B cell (primary cell): ENCODE results near the gene MFSD2A. TPM values are rescaled to one million over a fixed set of nuclear protein-coding genes. Genes with fewer than 3 reads are reported as not detected.

Experiments
- ATAC-seq: fragments of 200-7000 bp; cut with Tn5 transposase; one replicate; pipeline ENCODE4 v1.10.0; 2021; ENCODE audit warnings: low read depth, mild to moderate bottlenecking, moderate number of reproducible peaks, moderate library complexity
- CTCF ChIA-PET: fragments of 350-600 bp; sonication (Branson Sonifier 250); formaldehyde crosslinking; loops from one replicate; lab custom pipeline; 2021; ENCODE audit warnings: antibody characterized with exemption, inconsistent platforms; lab: Charles Lee
- POLR2A ChIA-PET: fragments of 350-600 bp; sonication (Branson Sonifier 250); formaldehyde crosslinking; loops from one replicate; lab custom pipeline; 2021; ENCODE audit warnings: antibody characterized with exemption; lab: Charles Lee
- DNase-seq: peaks from one replicate; pipeline ENCODE4 v3.0.0; 2013
- H2AFZ ChIP-seq: 2 replicates; pipeline ENCODE4 v1.6.1; 2012; ENCODE audit warnings: mild to moderate bottlenecking, low read depth, low read length; ENCODE audit not compliant: insufficient read depth, poor library complexity, severe bottlenecking
- H3K27ac ChIP-seq, 2 donors: 1 replicate in 1 of 2; 2 replicates in 1 of 2; pipeline ENCODE4 v1.5.1; 2012 to 2013; ENCODE audit warnings: low read length in 2 of 2, mild to moderate bottlenecking in 2 of 2, moderate library complexity in 1 of 2
- H3K27me3 ChIP-seq, 4 experiments: fragments of 200-600 bp in 1 of 4; sonication (generic) in 1 of 4; replicated peaks in 1 of 4; 1 replicate in 2 of 4; 2 replicates in 2 of 4; pipeline versions ENCODE4 v1.6.1 to v1.7.0; 2013 to 2016; ENCODE audit warnings: low read length in 3 of 4, mild to moderate bottlenecking in 2 of 4, mixed read lengths in 1 of 4, moderate library complexity in 1 of 4; ENCODE audit not compliant: insufficient read depth in 4 of 4, control insufficient read depth in 3 of 4; ENCODE audit errors: control extremely low read depth in 1 of 4
- H3K36me3 ChIP-seq, 2 experiments: replicated peaks in 1 of 2; 1 replicate in 1 of 2; 2 replicates in 1 of 2; pipeline versions ENCODE4 v1.6.1 to v1.7.1; 2013; ENCODE audit warnings: low read length in 1 of 2; ENCODE audit not compliant: insufficient read depth in 2 of 2, control insufficient read depth in 1 of 2; ENCODE audit errors: control extremely low read depth in 1 of 2, extremely low read depth in 1 of 2
- H3K4me1 ChIP-seq, 2 donors: fragments of 200-600 bp in 1 of 2; sonication (generic) in 1 of 2; 1 replicate in 1 of 2; 2 replicates in 1 of 2; pipeline versions ENCODE4 v1.5.1 to v1.6.1; 2013 to 2017; ENCODE audit warnings: low read length in 2 of 2; ENCODE audit not compliant: control insufficient read depth in 2 of 2, insufficient read depth in 2 of 2
- H3K4me2 ChIP-seq: replicated peaks from 2 replicates; pipeline ENCODE3; 2012; ENCODE audit warnings: mild to moderate bottlenecking, low read depth, low read length; ENCODE audit not compliant: poor library complexity, severe bottlenecking
- H3K4me3 ChIP-seq, 5 experiments: fragments of 200-600 bp in 1 of 5; sonication (generic) in 1 of 5; 1 replicate in 3 of 5; 2 replicates in 2 of 5; pipeline versions ENCODE4 v1.5.1 to v1.7.0; 2011 to 2016; ENCODE audit warnings: low read length in 4 of 5, mild to moderate bottlenecking in 4 of 5, low read depth in 2 of 5, control low read depth in 1 of 5, moderate library complexity in 1 of 5; ENCODE audit not compliant: insufficient read depth in 1 of 5; ENCODE audit errors: control extremely low read depth in 1 of 5, extremely low read depth in 1 of 5
- H3K79me2 ChIP-seq: fragments of 200-600 bp; sonication (generic); one replicate; pipeline ENCODE4 v1.6.0; 2016; ENCODE audit warnings: low read length; ENCODE audit not compliant: control insufficient read depth, insufficient read depth
- H3K9ac ChIP-seq: fragments of 200-600 bp; sonication (generic); 2 replicates; pipeline ENCODE4 v1.6.1; 2017; ENCODE audit warnings: mild to moderate bottlenecking, low read length, moderate library complexity
- H3K9me3 ChIP-seq, 3 donors: one replicate each; pipeline versions ENCODE4 v1.6.1 to v1.7.1; 2013; ENCODE audit warnings: low read length in 2 of 3; ENCODE audit not compliant: control insufficient read depth in 2 of 3, insufficient read depth in 1 of 3; ENCODE audit errors: control extremely low read depth in 1 of 3
- H4K20me1 ChIP-seq: 2 replicates; pipeline ENCODE4 v1.6.0; 2012; ENCODE audit warnings: mild to moderate bottlenecking, low read length; ENCODE audit not compliant: insufficient read depth, control insufficient read depth, poor library complexity, severe bottlenecking
- H3K27ac Mint-ChIP-seq: one replicate; pipeline ENCODE4 v1.8.0; 2021; ENCODE audit warnings: mixed read lengths
- H3K27me3 Mint-ChIP-seq: one replicate; pipeline ENCODE4 v1.8.0; 2021; ENCODE audit warnings: mixed read lengths
- H3K4me1 Mint-ChIP-seq: one replicate; pipeline ENCODE4 v1.8.0; 2021; ENCODE audit warnings: mixed read lengths
- H3K4me3 Mint-ChIP-seq: one replicate; pipeline ENCODE4 v1.8.0; 2021; ENCODE audit warnings: mixed read lengths
- H3K9me3 Mint-ChIP-seq: one replicate; pipeline ENCODE4 v1.8.0; 2022; ENCODE audit warnings: mixed read lengths; ENCODE audit not compliant: insufficient read depth
- EZH2 ChIP-seq: IDR thresholded peaks from 2 replicates; pipeline ENCODE4 v1.6.1; 2012; ENCODE audit warnings: borderline replicate concordance, low read depth, mild to moderate bottlenecking, moderate library complexity, low read length; ENCODE audit not compliant: insufficient read depth, poor library complexity, severe bottlenecking
- WGBS: methylation state at CpG from one replicate; pipeline ENCODE4 v1.1.5; 2013; ENCODE audit warnings: missing lambda C conversion rate; ENCODE audit not compliant: insufficient coverage; 5-methylcytosine and 5-hydroxymethylcytosine counted together
- intact Hi-C: fragments of 100-400 bp; cut with micrococcal nuclease; formaldehyde crosslinking; loops from one replicate; pipeline ENCODE4 v1.10.0; 2022
- polyA plus RNA-seq: library from polyadenylated mRNA; depleted of rRNA; stranded (reverse); fragments of >200 nt; gene quantifications from 2 replicates; pipeline ENCODE4 v1.2.3, GENCODE V29; 2012
- total RNA-seq, 2 donors: library from RNA; stranded (reverse); fragments of 120-200 nt in 1 of 2; gene quantifications; 1 replicate in 1 of 2; 2 replicates in 1 of 2; pipeline versions ENCODE4 v1.2.3 to v1.2.4, GENCODE V29; 2013 to 2022
- TF ChIP-seq, protein P1 (sequence below): fragments of 200-600 bp; IDR thresholded peaks from one replicate; pipeline ENCODE4 v1.8.0; 2022; ENCODE audit warnings: antibody characterized with exemption, mild to moderate bottlenecking

Gene MFSD2A
- total and polyA plus RNA-seq, 2 donors (not counting 1 experiment from before 2014, with no cell fraction given): 1.8 to 3.9 TPM

DNA sequence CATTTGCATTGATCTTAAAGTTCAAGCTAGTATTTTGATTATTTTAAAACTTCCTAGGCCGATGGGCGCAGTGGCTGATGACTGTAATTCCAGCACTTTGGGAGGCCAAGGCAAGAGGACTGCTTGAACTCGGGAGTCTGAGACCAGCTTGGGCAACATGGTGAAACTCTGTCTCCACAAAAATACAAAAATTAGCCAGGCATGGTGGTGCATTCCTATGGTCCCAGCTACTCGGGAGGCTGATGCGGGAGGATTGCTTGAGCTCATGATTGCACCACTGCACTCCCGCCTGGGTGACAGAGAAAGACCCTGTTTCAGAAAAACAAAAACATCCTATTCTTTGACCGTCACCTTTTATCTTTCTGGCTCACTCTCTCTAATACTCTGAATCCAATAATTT is 30.0 kb downstream of the MFSD2A start:
- Histone ChIP-seq H4K20me1 (no peaks in the 10 kb centered on the region), H3K4me1 (no peaks in the 10 kb centered on the region), H3K4me3 (no peak overlapping the region), H3K27ac (no peak overlapping the region), H3K79me2 (no peaks in the 10 kb centered on the region), H2AFZ (no peak overlapping the region), H3K9me3 (no peaks in the 10 kb centered on the region), H3K36me3 (no peaks in the 10 kb centered on the region), H3K27me3 (no peaks in the 10 kb centered on the region), H3K9ac (no peak overlapping the region), H3K4me2 (no peak overlapping the region)
- DNase-seq (no peak), ATAC-seq (no peak)
- 98% methylated on average over 7 of the region's 7 CpGs for WGBS
- ChIA-PET CTCF (interaction anchor here (0.6 to 1.2 kb wide), 2 partner anchors 18 to 66 kb away, joined by 4 read pairs; no protein-coding TSS in a partner anchor), POLR2A (no interaction called here)
- Mint-ChIP-seq H3K27ac (no peak overlapping the region), H3K27me3 (no peaks in the 10 kb centered on the region), H3K4me1 (peaks cover 2% of the 10 kb centered on the region), H3K4me3 (no peak overlapping the region), H3K9me3 (no peaks in the 10 kb centered on the region)
- TF ChIP-seq EZH2: no peak
- TF ChIP-seq, protein P1, sequence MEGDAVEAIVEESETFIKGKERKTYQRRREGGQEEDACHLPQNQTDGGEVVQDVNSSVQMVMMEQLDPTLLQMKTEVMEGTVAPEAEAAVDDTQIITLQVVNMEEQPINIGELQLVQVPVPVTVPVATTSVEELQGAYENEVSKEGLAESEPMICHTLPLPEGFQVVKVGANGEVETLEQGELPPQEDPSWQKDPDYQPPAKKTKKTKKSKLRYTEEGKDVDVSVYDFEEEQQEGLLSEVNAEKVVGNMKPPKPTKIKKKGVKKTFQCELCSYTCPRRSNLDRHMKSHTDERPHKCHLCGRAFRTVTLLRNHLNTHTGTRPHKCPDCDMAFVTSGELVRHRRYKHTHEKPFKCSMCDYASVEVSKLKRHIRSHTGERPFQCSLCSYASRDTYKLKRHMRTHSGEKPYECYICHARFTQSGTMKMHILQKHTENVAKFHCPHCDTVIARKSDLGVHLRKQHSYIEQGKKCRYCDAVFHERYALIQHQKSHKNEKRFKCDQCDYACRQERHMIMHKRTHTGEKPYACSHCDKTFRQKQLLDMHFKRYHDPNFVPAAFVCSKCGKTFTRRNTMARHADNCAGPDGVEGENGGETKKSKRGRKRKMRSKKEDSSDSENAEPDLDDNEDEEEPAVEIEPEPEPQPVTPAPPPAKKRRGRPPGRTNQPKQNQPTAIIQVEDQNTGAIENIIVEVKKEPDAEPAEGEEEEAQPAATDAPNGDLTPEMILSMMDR: no peak
- intact Hi-C loops: no loop called here

GRCh38 chr1:39987869-39988268 is 32.9 kb downstream of the MFSD2A start:
- Histone ChIP-seq H3K4me3 (no peak overlapping the region), H3K27ac (no peak overlapping the region), H3K4me2 (no peak overlapping the region), H4K20me1 (no peaks in the 10 kb centered on the region), H2AFZ (no peak overlapping the region), H3K9ac (no peak overlapping the region), H3K79me2 (no peaks in the 10 kb centered on the region), H3K4me1 (no peaks in the 10 kb centered on the region), H3K9me3 (no peaks in the 10 kb centered on the region), H3K27me3 (no peaks in the 10 kb centered on the region), H3K36me3 (no peaks in the 10 kb centered on the region)
- ChIA-PET CTCF (interaction anchor here (1.3 kb wide), 1 partner anchor 85 kb away, joined by 3 read pairs; no protein-coding TSS in a partner anchor), POLR2A (no interaction called here)
- peaks cover 2% of the 10 kb centered on the region for H3K4me1 Mint-ChIP-seq
- ATAC-seq (no peak), DNase-seq (no peak)
- H3K4me3 Mint-ChIP-seq: no peak overlapping the region
- WGBS: 100% methylated on average over 2 of the region's 3 CpGs
- intact Hi-C loops: no loop called here
- H3K27ac Mint-ChIP-seq: no peak overlapping the region
- H3K27me3 Mint-ChIP-seq: no peaks in the 10 kb centered on the region
- no peaks in the 10 kb centered on the region for H3K9me3 Mint-ChIP-seq
- TF ChIP-seq EZH2: no peak
- TF ChIP-seq, protein P1: no peak
